ENCODE results near the gene MYB. TPM values are rescaled to one million over a fixed set of nuclear protein-coding genes. Genes with fewer than 3 reads are reported as not detected.
A peak's percentile ranks its signal among the peaks of the same experiment; 100 is the strongest.

The MYB gene
- total RNA-seq, 2 donors from 2014 or later, result 89.6 to 91.4 TPM

GRCh38 chr6:135257631-135258405 lies 76.7 kb downstream of the MYB start:
- H3K4me3 Mint-ChIP-seq, result no peak overlapping the region
- DNase-seq, result no peak
- no peaks in the 10 kb centered on the region for H3K36me3 Mint-ChIP-seq (ENCODE audit: insufficient read depth in 2 of 2)

GRCh38 chr6:135258970-135259369 lies 77.9 kb downstream of the MYB start:
- no peak overlapping the region for H3K27ac Mint-ChIP-seq
- no peaks in the 10 kb centered on the region for H3K36me3 Mint-ChIP-seq (ENCODE audit: insufficient read depth in 2 of 2)
- DNase-seq (no peak), ATAC-seq (replicated peaks in 1 of 2) (no peak)
- no peaks in the 10 kb centered on the region for H3K9me3 Mint-ChIP-seq
- H3K4me1 Mint-ChIP-seq (ENCODE audit: low read depth), result no peaks in the 10 kb centered on the region
- H3K4me3 Mint-ChIP-seq, result no peak overlapping the region
- H3K27me3 Mint-ChIP-seq (ENCODE audit: low read depth), result no peaks in the 10 kb centered on the region

More at GRCh38 chr6:135257631-135258405, 76.7 kb downstream of the MYB start:
- Mint-ChIP-seq H3K9me3 (no peaks in the 10 kb centered on the region), H3K27me3 (ENCODE audit: low read depth) (peaks cover 5% of the 10 kb centered on the region), H3K4me1 (ENCODE audit: low read depth) (no peaks in the 10 kb centered on the region), H3K27ac (no peak overlapping the region)
- no peak for ATAC-seq (replicated peaks in 1 of 2)

GRCh38 chr6:135260612-135261011 lies 79.5 kb downstream of the MYB start:
- no peaks in the 10 kb centered on the region for H3K36me3 Mint-ChIP-seq (ENCODE audit: insufficient read depth in 2 of 2)
- DNase-seq, result no peak
- H3K4me1 Mint-ChIP-seq (ENCODE audit: low read depth), result no peaks in the 10 kb centered on the region
- H3K27me3 Mint-ChIP-seq (ENCODE audit: low read depth), result no peaks in the 10 kb centered on the region
- no peak for ATAC-seq (replicated peaks in 1 of 2)
- H3K27ac Mint-ChIP-seq, result no peak overlapping the region
- H3K9me3 Mint-ChIP-seq, result no peaks in the 10 kb centered on the region
- no peak overlapping the region for H3K4me3 Mint-ChIP-seq

DNA sequence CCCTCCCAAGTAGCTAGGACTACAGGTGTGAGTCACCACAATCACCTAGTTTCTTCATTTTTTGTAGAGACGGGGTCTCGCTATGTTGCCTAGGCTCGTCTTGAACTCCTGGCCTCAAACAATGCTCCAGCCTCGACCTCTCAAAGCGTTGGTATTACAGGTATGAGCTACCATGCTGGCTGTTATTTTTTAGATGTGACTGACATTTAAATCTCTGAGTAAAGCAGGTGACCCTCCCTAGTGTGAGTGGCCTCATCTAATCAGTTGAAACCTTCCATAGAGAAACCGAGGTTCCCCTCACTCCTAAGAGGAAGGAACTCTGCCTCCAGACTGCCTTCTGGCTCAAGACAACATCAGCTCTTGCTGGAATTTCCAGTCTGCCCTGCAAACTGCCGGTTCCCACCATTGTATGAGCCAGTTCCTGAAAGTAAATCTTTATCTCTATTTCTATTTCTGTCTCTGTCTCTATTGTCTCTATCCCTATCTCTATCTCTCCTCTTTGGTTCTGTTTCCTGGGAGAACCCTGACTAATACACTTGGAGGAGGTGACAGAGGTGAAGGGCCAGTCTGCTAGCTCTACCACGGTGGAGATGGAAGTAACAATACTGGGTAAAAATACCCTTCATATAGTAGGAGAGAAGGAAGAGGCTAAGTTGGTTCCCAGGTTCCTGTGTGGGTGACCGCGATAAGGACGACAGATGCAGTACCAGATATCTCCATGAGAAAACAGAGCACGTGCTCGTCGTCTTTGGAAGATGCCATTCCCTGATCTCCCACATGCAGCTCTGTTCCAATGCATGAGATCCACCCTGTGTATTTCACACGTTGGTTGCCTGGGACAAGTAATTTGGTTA lies 81.0 kb downstream of the MYB start:
- Mint-ChIP-seq H3K9me3 (no peaks in the 10 kb centered on the region), H3K36me3 (ENCODE audit: insufficient read depth in 2 of 2) (no peaks in the 10 kb centered on the region), H3K4me1 (ENCODE audit: low read depth) (no peaks in the 10 kb centered on the region), H3K27ac (no peak overlapping the region), H3K27me3 (ENCODE audit: low read depth) (no peaks in the 10 kb centered on the region), H3K4me3 (no peak overlapping the region)
- DNase-seq (no peak), ATAC-seq (replicated peaks in 1 of 2) (no peak)

- H3K27me3 Mint-ChIP-seq (ENCODE audit: low read depth), result no peaks in the 10 kb centered on the region
- no peak for ATAC-seq (replicated peaks in 1 of 2)
- no peak overlapping the region for H3K4me3 Mint-ChIP-seq
- no peaks in the 10 kb centered on the region for H3K9me3 Mint-ChIP-seq
- H3K36me3 Mint-ChIP-seq (ENCODE audit: insufficient read depth in 2 of 2), result no peaks in the 10 kb centered on the region
- H3K4me1 Mint-ChIP-seq (ENCODE audit: low read depth), result no peaks in the 10 kb centered on the region
- DNase-seq, result no peak
- H3K27ac Mint-ChIP-seq, result no peak overlapping the region
Measured at GRCh38 chr6:135265278-135265677, 84.2 kb downstream of the MYB start.

GRCh38 chr6:135266675-135267074 lies 85.6 kb downstream of the MYB start:
- Mint-ChIP-seq H3K9me3 (no peaks in the 10 kb centered on the region), H3K36me3 (ENCODE audit: insufficient read depth in 2 of 2) (no peaks in the 10 kb centered on the region), H3K4me1 (ENCODE audit: low read depth) (no peaks in the 10 kb centered on the region), H3K4me3 (no peak overlapping the region), H3K27ac (no peak overlapping the region), H3K27me3 (ENCODE audit: low read depth) (no peaks in the 10 kb centered on the region)
- ATAC-seq (replicated peaks in 1 of 2) (no peak), DNase-seq (no peak)

- no peaks in the 10 kb centered on the region for H3K27me3 Mint-ChIP-seq (ENCODE audit: low read depth)
- no peaks in the 10 kb centered on the region for H3K36me3 Mint-ChIP-seq (ENCODE audit: insufficient read depth in 2 of 2)
- no peak overlapping the region for H3K27ac Mint-ChIP-seq
- H3K4me3 Mint-ChIP-seq, result no peak overlapping the region
- ATAC-seq (replicated peaks in 1 of 2) (no peak), DNase-seq (no peak)
- H3K9me3 Mint-ChIP-seq, result no peaks in the 10 kb centered on the region
- H3K4me1 Mint-ChIP-seq (ENCODE audit: low read depth), result no peaks in the 10 kb centered on the region
Measured at GRCh38 chr6:135267085-135267484, 86.0 kb downstream of the MYB start.

DNA sequence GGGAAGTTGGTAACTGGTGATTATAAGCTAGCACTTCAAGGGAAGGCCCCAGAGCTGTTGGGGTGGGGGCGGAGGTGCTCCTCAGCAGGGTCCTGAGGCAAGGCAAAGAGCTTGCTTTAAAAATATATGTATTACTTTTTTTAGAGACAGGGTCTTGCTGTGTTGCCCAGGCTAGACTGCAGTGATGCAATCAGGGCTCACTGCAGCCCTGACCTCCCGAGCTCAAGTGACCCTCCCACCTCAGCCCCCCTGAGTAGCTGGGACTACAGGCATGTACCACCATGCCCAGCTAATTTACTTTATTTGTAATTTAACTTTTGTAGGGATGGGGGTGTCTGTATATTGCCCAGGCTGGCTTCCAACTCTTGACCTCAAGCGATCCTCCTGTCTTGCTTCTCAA lies 87.2 kb downstream of the MYB start:
- H3K27me3 Mint-ChIP-seq (ENCODE audit: low read depth), result no peaks in the 10 kb centered on the region
- DNase-seq (no peak), ATAC-seq (replicated peaks in 1 of 2) (no peak)
- no peak overlapping the region for H3K4me3 Mint-ChIP-seq
- H3K27ac Mint-ChIP-seq, result no peak overlapping the region
- H3K4me1 Mint-ChIP-seq (ENCODE audit: low read depth), result no peaks in the 10 kb centered on the region
- no peaks in the 10 kb centered on the region for H3K9me3 Mint-ChIP-seq
- no peaks in the 10 kb centered on the region for H3K36me3 Mint-ChIP-seq (ENCODE audit: insufficient read depth in 2 of 2)

GRCh38 chr6:135268740-135269139 lies 87.6 kb downstream of the MYB start:
- peak; percentile 36 to 47 for ATAC-seq (replicated peaks in 1 of 2)
- H3K4me1 Mint-ChIP-seq (ENCODE audit: low read depth), result no peaks in the 10 kb centered on the region

More at GRCh38 chr6:135268740-135269139, 87.6 kb downstream of the MYB start:
- no peak overlapping the region for H3K4me3 Mint-ChIP-seq
- no peaks in the 10 kb centered on the region for H3K27me3 Mint-ChIP-seq (ENCODE audit: low read depth)
- no peak overlapping the region for H3K27ac Mint-ChIP-seq
- DNase-seq, result no peak
- H3K9me3 Mint-ChIP-seq, result no peaks in the 10 kb centered on the region
- H3K36me3 Mint-ChIP-seq (ENCODE audit: insufficient read depth in 2 of 2), result no peaks in the 10 kb centered on the region

Other genes starting within 250 kb of the MYB start
- gene ALDH8A1, start 231.2 kb upstream of the MYB start, total RNA-seq, result 1 to 10 TPM; 1.8 to 5.6 TPM
- gene HBS1L, start 126.5 kb upstream of the MYB start, total RNA-seq, result 100 to 1,000 TPM; 175 to 193 TPM

All from activated T-cell treated with anti-CD3 and anti-CD28 coated beads, Interleukin-2, amount 50 U/mL, for 72 hours (primary cell).